Common myeloid progenitor, CD34-positive (primary cell): ENCODE data around the gene PPP1R36.

Source experiments
- CTCF ChIA-PET: fragments of 350-600 bp; sonication (Branson Sonifier 250); formaldehyde crosslinking; loops from one replicate; lab custom pipeline; 2021; ENCODE audit warnings: antibody characterized with exemption; lab: Charles Lee
- POLR2A ChIA-PET: fragments of 350-600 bp; sonication (Branson Sonifier 250); formaldehyde crosslinking; loops from one replicate; lab custom pipeline; 2021; ENCODE audit warnings: antibody characterized with exemption; lab: Charles Lee
- DNase-seq, 3 donors: peaks; one replicate each; pipeline versions ENCODE4 v3.0.0 to v3.0.0-alpha.2; 2013
- H3K27ac ChIP-seq, 2 experiments: 1 replicate in 1 of 2; 2 replicates in 1 of 2; pipeline ENCODE4 v1.7.0; 2013; ENCODE audit warnings: inconsistent platforms in 2 of 2, low read length in 2 of 2, mild to moderate bottlenecking in 2 of 2, low read depth in 1 of 2, moderate library complexity in 1 of 2; ENCODE audit not compliant: severe bottlenecking in 2 of 2, insufficient read depth in 1 of 2, poor library complexity in 1 of 2
- H3K27me3 ChIP-seq, 5 experiments: replicated peaks in 2 of 5; 1 replicate in 3 of 5; 2 replicates in 2 of 5; pipeline versions ENCODE4 v1.6.1 to v1.7.0; 2013; ENCODE audit warnings: low read length in 4 of 5, mild to moderate bottlenecking in 2 of 5, moderate library complexity in 2 of 5, inconsistent platforms in 1 of 5; ENCODE audit not compliant: insufficient read depth in 5 of 5, control insufficient read depth in 4 of 5
- H3K36me3 ChIP-seq, 4 experiments: 1 replicate in 2 of 4; 2 replicates in 2 of 4; pipeline versions ENCODE4 v1.6.1 to v1.7.0; 2013; ENCODE audit warnings: low read length in 3 of 4, control low read depth in 1 of 4, mild to moderate bottlenecking in 1 of 4; ENCODE audit not compliant: control insufficient read depth in 4 of 4, insufficient read depth in 4 of 4
- H3K4me1 ChIP-seq, 4 experiments: 1 replicate in 3 of 4; 2 replicates in 1 of 4; pipeline versions ENCODE4 v1.6.1 to v1.7.1; 2013; ENCODE audit warnings: low read length in 3 of 4, mild to moderate bottlenecking in 3 of 4, control low read depth in 1 of 4, inconsistent platforms in 1 of 4, moderate library complexity in 1 of 4; ENCODE audit not compliant: control insufficient read depth in 4 of 4, insufficient read depth in 4 of 4; ENCODE audit errors: control extremely low read depth in 1 of 4
- H3K4me3 ChIP-seq, 7 experiments: 1 replicate in 4 of 7; 2 replicates in 3 of 7; pipeline versions ENCODE4 v1.5.1 to v1.7.0; 2013; ENCODE audit warnings: mild to moderate bottlenecking in 7 of 7, low read length in 6 of 7, moderate library complexity in 6 of 7, inconsistent platforms in 2 of 7, low read depth in 2 of 7, control low read depth in 1 of 7; ENCODE audit not compliant: insufficient read depth in 4 of 7, control insufficient read depth in 1 of 7; ENCODE audit errors: extremely low read depth in 1 of 7
- H3K9me3 ChIP-seq, 5 experiments: 1 replicate in 4 of 5; 2 replicates in 1 of 5; pipeline versions ENCODE4 v1.6.1 to v1.7.1; 2013; ENCODE audit warnings: low read length in 4 of 5, mild to moderate bottlenecking in 2 of 5, inconsistent platforms in 1 of 5, low read depth in 1 of 5, moderate library complexity in 1 of 5; ENCODE audit not compliant: control insufficient read depth in 4 of 5, insufficient read depth in 2 of 5; ENCODE audit errors: control extremely low read depth in 1 of 5
- WGBS: methylation state at CpG from one replicate; pipeline ENCODE4 v1.1.5; 2013; ENCODE audit not compliant: insufficient coverage; 5-methylcytosine and 5-hydroxymethylcytosine counted together

PPP1R36 gene

DNA sequence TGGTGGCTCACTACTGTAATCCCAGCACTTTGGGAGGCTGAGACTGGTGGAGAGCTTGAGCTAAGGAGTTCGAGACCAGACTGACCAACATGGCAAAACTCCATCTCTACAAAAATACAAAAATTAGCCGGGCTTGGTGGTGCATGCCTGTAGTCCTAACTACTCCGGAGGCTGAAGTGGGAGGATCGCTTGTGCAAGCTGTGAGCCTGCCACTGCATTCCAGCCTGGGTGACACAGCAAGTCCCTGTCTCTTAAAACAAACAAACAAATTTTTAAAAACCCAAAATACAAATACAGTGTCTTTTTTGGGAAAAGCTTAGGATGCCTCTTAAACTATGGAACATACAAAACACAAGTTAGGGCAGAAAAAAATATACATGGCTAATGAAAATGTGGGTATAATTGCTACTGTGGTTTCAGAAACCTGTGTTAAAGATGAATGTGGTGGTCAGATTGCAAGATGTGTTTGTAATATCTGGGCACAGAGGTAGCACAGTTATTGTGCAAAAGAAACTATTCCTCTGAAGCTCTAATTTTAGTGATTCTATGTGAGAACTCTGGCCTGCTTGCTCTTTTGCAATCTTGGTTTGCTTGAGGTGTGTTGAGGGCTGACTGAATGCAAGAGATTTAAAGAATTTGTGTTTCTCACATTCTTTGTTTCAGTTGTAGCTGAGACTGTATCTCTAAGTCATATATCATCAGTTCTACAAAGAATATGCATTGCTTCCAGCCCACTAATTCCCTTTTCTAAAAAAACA, 13.1 kb upstream of the PPP1R36 start:
- no peaks in the 10 kb centered on the region for H3K36me3 ChIP-seq
- peaks cover 0 to 25% (median 11%) of the 10 kb centered on the region in 5 experiments for H3K27me3 ChIP-seq
- H3K9me3 ChIP-seq = peaks cover 0 to 11% (median 11%) of the 10 kb centered on the region in 5 experiments
- CTCF ChIA-PET = interaction anchor here (0.7 to 0.8 kb wide), 2 partner anchors 14 to 101 kb away, joined by 3 read pairs; no protein-coding TSS in a partner anchor
- H3K4me1 ChIP-seq = peaks cover 0 to 18% (median 14%) of the 10 kb centered on the region in 4 experiments
- DNase-seq = no peak
- H3K27ac ChIP-seq = no peak overlapping the region
- WGBS = 100% methylated on average over 1 of the region's 4 CpGs
- no peak overlapping the region for H3K4me3 ChIP-seq
- POLR2A ChIA-PET = no interaction called here

DNA sequence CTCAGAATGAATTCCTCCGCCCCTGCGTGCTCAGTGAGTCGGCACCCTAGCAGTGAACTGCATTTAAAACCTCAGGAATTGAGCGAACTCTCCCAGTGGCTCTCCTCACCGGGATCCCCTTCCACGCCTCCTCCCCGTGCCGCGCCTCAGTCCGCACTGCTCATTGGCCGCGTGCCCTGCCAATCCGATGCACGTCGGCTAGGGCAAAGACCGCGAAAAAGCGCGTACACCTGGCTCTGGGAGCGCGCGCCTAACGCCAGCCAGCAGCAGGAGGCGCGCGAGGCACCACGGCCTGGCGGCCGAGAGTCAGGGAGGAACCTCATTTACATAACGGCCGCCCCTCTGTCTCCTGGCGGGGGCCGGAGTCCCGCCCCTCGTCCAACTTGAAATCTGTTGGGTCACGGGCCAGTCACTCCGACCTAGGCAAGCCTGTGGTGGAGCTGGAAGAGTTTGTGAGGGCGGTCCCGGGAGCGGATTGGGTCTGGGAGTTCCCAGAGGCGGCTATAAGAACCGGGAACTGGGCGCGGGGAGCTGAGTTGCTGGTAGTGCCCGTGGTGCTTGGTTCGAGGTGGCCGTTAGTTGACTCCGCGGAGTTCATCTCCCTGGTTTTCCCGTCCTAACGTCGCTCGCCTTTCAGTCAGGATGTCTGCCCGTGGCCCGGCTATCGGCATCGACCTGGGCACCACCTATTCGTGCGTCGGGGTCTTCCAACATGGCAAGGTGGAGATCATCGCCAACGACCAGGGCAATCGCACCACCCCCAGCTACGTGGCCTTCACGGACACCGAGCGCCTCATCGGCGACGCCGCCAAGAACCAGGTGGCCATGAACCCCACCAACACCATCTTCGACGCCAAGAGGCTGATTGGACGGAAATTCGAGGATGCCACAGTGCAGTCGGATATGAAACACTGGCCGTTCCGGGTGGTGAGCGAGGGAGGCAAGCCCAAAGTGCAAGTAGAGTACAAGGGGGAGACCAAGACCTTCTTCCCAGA, 9.3 kb upstream of the PPP1R36 start, which contains the start of gene HSPA2:
Gene HSPA2, plus strand, starts transcription at position 534 of the 995 bp plus-strand sequence. Its CDS starts 109 bp downstream, at position 643.
- ChIA-PET CTCF (interaction anchor here (0.8 to 1.6 kb wide), 7 partner anchors 8 to 96 kb away, joined by 3 to 5 read pairs (median 3); no protein-coding TSS in a partner anchor), POLR2A (interaction anchor here (0.9 kb wide), 2 partner anchors 10 to 118 kb away, joined by 3 read pairs; partner anchors contain the start of gene PPP1R36)
- Histone ChIP-seq H3K36me3 (no peaks in the 10 kb centered on the region), H3K4me3 (peak within 1 kb of the TSS; percentile 64 to 88 (median 74)), H3K27ac (peak within 1 kb of the TSS in 1 of 2 experiments; percentile 31), H3K4me1 (peaks cover 0 to 21% (median 21%) of the 10 kb centered on the region in 4 experiments), H3K27me3 (peaks cover 9 to 60% (median 34%) of the 10 kb centered on the region in 5 experiments), H3K9me3 (peaks cover 0 to 19% (median 18%) of the 10 kb centered on the region in 5 experiments)
- peak; percentile 98 to 99 (median 99) for DNase-seq
- 9% methylated on average over 77 of the region's 79 CpGs for WGBS

DNA sequence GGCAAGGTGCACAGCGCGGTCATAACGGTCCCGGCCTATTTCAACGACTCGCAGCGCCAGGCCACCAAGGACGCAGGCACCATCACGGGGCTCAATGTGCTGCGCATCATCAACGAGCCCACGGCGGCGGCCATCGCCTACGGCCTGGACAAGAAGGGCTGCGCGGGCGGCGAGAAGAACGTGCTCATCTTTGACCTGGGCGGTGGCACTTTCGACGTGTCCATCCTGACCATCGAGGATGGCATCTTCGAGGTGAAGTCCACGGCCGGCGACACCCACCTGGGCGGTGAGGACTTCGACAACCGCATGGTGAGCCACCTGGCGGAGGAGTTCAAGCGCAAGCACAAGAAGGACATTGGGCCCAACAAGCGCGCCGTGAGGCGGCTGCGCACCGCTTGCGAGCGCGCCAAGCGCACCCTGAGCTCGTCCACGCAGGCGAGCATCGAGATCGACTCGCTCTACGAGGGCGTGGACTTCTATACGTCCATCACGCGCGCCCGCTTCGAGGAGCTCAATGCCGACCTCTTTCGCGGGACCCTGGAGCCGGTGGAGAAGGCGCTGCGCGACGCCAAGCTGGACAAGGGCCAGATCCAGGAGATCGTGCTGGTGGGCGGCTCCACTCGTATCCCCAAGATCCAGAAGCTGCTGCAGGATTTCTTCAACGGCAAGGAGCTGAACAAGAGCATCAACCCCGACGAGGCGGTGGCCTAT, 8.3 kb upstream of the PPP1R36 start:
- H3K27ac ChIP-seq = no peak overlapping the region
- H3K27me3 ChIP-seq = peaks cover 9 to 60% (median 34%) of the 10 kb centered on the region in 5 experiments
- DNase-seq = peak in 1 of 3 donors; percentile 31
- WGBS = 23% methylated on average over 64 of the region's 73 CpGs
- no peaks in the 10 kb centered on the region for H3K36me3 ChIP-seq
- peaks cover 0 to 21% (median 21%) of the 10 kb centered on the region in 4 experiments for H3K4me1 ChIP-seq
- CTCF ChIA-PET = no interaction called here
- H3K9me3 ChIP-seq = peaks cover 0 to 19% (median 18%) of the 10 kb centered on the region in 5 experiments
- H3K4me3 ChIP-seq = peak overlapping the region in 1 of 7 experiments; percentile 39
- POLR2A ChIA-PET = no interaction called here

DNA sequence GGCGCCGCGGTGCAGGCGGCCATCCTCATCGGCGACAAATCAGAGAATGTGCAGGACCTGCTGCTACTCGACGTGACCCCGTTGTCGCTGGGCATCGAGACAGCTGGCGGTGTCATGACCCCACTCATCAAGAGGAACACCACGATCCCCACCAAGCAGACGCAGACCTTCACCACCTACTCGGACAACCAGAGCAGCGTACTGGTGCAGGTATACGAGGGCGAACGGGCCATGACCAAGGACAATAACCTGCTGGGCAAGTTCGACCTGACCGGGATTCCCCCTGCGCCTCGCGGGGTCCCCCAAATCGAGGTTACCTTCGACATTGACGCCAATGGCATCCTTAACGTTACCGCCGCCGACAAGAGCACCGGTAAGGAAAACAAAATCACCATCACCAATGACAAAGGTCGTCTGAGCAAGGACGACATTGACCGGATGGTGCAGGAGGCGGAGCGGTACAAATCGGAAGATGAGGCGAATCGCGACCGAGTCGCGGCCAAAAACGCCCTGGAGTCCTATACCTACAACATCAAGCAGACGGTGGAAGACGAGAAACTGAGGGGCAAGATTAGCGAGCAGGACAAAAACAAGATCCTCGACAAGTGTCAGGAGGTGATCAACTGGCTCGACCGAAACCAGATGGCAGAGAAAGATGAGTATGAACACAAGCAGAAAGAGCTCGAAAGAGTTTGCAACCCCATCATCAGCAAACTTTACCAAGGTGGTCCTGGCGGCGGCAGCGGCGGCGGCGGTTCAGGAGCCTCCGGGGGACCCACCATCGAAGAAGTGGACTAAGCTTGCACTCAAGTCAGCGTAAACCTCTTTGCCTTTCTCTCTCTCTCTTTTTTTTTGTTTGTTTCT, 7.6 kb upstream of the PPP1R36 start:
- 12% methylated on average over 53 of the region's 61 CpGs for WGBS
- peak in 1 of 3 donors; percentile 17 for DNase-seq
- H3K4me1 ChIP-seq = peaks cover 0 to 21% (median 21%) of the 10 kb centered on the region in 4 experiments
- no peak overlapping the region for H3K27ac ChIP-seq
- no peaks in the 10 kb centered on the region for H3K36me3 ChIP-seq
- CTCF ChIA-PET = interaction anchor here (0.6 to 1.3 kb wide), 2 partner anchors 10 to 421 kb away, joined by 4 to 5 read pairs; no protein-coding TSS in a partner anchor
- H3K27me3 ChIP-seq = peaks cover 9 to 60% (median 34%) of the 10 kb centered on the region in 5 experiments
- peaks cover 0 to 19% (median 18%) of the 10 kb centered on the region in 5 experiments for H3K9me3 ChIP-seq
- H3K4me3 ChIP-seq = peak overlapping the region in 2 of 7 experiments; percentile 21 to 39
- POLR2A ChIA-PET = no interaction called here

DNA sequence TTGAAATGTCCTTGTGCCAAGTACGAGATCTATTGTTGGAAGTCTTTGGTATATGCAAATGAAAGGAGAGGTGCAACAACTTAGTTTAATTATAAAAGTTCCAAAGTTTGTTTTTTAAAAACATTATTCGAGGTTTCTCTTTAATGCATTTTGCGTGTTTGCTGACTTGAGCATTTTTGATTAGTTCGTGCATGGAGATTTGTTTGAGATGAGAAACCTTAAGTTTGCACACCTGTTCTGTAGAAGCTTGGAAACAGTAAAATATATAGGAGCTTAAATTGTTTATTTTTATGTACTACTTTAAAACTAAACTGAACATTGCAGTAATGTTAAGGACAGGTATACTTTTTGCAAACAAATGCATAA, 6.9 kb upstream of the PPP1R36 start:
- CTCF ChIA-PET = interaction anchor here (0.6 to 1.3 kb wide), 2 partner anchors 9 to 420 kb away, joined by 4 to 5 read pairs; no protein-coding TSS in a partner anchor

More for the DNA sequence above, 6.9 kb upstream of the PPP1R36 start:
- Histone ChIP-seq H3K4me1 (peaks cover 0 to 21% (median 21%) of the 10 kb centered on the region in 4 experiments), H3K4me3 (no peak overlapping the region), H3K27ac (no peak overlapping the region), H3K27me3 (peaks cover 9 to 60% (median 34%) of the 10 kb centered on the region in 5 experiments), H3K36me3 (no peaks in the 10 kb centered on the region), H3K9me3 (peaks cover 0 to 19% (median 18%) of the 10 kb centered on the region in 5 experiments)
- no peak for DNase-seq
- POLR2A ChIA-PET = no interaction called here
- WGBS = 20% methylated on average over 1 of the region's 4 CpGs
